IMR-90 (cell line): ENCODE data around the gene CERK. TPM values are rescaled to one million over a fixed set of nuclear protein-coding genes. Genes with fewer than 3 reads are reported as not detected.

Experiments used
- ATAC-seq: fragments of 200-7000 bp; cut with Tn5 transposase; 2 replicates; pipeline ENCODE4 v1.9.1; 2020; ENCODE audit warnings: low read depth, mild to moderate bottlenecking, moderate library complexity
- BruUV-seq: library from RNA; stranded (reverse); fragments of 400-500 nt; replicated peaks from 2 replicates; lab custom pipeline; 2021; lab: Mats Ljungman, UMichigan
- CTCF ChIA-PET: fragments of 300-600 bp; formaldehyde crosslinking; extraction: SDS; loops from one replicate; lab custom pipeline; 2021; ENCODE audit warnings: antibody characterized with exemption; lab: Yijun Ruan, JAX
- POLR2A ChIA-PET: fragments of 300-600 bp; sonication (Branson Sonifier 250); formaldehyde crosslinking; loops from one replicate; lab custom pipeline; 2022; ENCODE audit warnings: antibody characterized with exemption; ENCODE audit not compliant: unreplicated experiment; lab: Charles Lee
- DNase-seq: peaks from one replicate; pipeline ENCODE4 v3.0.0; 2013
- H2AFZ ChIP-seq: replicated peaks from 2 replicates; pipeline ENCODE3; 2013; ENCODE audit warnings: low read length, mild to moderate bottlenecking; ENCODE audit not compliant: poor library complexity
- H2AK5ac ChIP-seq: 2 replicates; pipeline ENCODE4 v1.6.1; 2013; ENCODE audit warnings: low read depth, low read length, inconsistent platforms
- H2AK9ac ChIP-seq: replicated peaks from 2 replicates; pipeline ENCODE3; 2013; ENCODE audit warnings: mild to moderate bottlenecking, low read depth, low read length, moderate library complexity; ENCODE audit not compliant: poor library complexity
- H2BK120ac ChIP-seq: 2 replicates; pipeline ENCODE4 v1.6.1; 2013; ENCODE audit warnings: low read depth, low read length, inconsistent platforms
- H2BK15ac ChIP-seq: 3 replicates; pipeline ENCODE4 v1.6.1; 2013; ENCODE audit warnings: low read depth, low read length, inconsistent platforms
- H2BK20ac ChIP-seq: 2 replicates; pipeline ENCODE4 v1.6.1; 2013; ENCODE audit warnings: low read depth, mild to moderate bottlenecking, inconsistent platforms, low read length, moderate library complexity
- H2BK5ac ChIP-seq: 2 replicates; pipeline ENCODE4 v1.6.1; 2013; ENCODE audit warnings: mild to moderate bottlenecking, low read depth, low read length, inconsistent platforms; ENCODE audit not compliant: poor library complexity, severe bottlenecking
- H3K14ac ChIP-seq: replicated peaks from 2 replicates; pipeline ENCODE4 v1.6.1; 2013; ENCODE audit warnings: low read depth, low read length, inconsistent platforms
- H3K18ac ChIP-seq: 2 replicates; pipeline ENCODE4 v1.6.1; 2013; ENCODE audit warnings: low read depth, low read length, control low read depth
- H3K23ac ChIP-seq: 2 replicates; pipeline ENCODE4 v1.6.1; 2013; ENCODE audit warnings: low read depth, low read length, inconsistent platforms
- H3K27ac ChIP-seq: 2 replicates; pipeline ENCODE4 v1.5.1; 2013; ENCODE audit warnings: mild to moderate bottlenecking, control low read depth, low read length; ENCODE audit not compliant: insufficient read depth
- H3K27me3 ChIP-seq: 2 replicates; pipeline ENCODE4 v1.6.1; 2013; ENCODE audit warnings: low read length; ENCODE audit not compliant: control insufficient read depth, insufficient read depth
- H3K36me3 ChIP-seq: 2 replicates; pipeline ENCODE4 v1.6.1; 2013; ENCODE audit warnings: low read length, mixed read lengths; ENCODE audit not compliant: control insufficient read depth, insufficient read depth
- H3K4ac ChIP-seq: 2 replicates; pipeline ENCODE4 v1.6.1; 2013; ENCODE audit warnings: low read depth, low read length, inconsistent platforms
- H3K4me1 ChIP-seq: 2 replicates; pipeline ENCODE4 v1.6.1; 2013; ENCODE audit warnings: low read length, mixed read lengths; ENCODE audit not compliant: control insufficient read depth, insufficient read depth
- H3K4me2 ChIP-seq: 2 replicates; pipeline ENCODE4 v1.6.1; 2013; ENCODE audit warnings: low read depth, mild to moderate bottlenecking, control low read depth, low read length, moderate library complexity
- H3K4me3 ChIP-seq: 2 replicates; pipeline ENCODE4 v1.5.1; 2013; ENCODE audit warnings: low read depth, mild to moderate bottlenecking, control low read depth, low read length, moderate library complexity; ENCODE audit not compliant: insufficient read depth
- H3K56ac ChIP-seq: 2 replicates; pipeline ENCODE4 v1.6.1; 2013; ENCODE audit warnings: low read length, inconsistent platforms; ENCODE audit not compliant: insufficient read depth; ENCODE audit errors: extremely low read depth
- H3K79me1 ChIP-seq, 2 experiments: 2 replicates each; pipeline ENCODE4 v1.6.1; 2013; ENCODE audit warnings: low read length in 2 of 2, inconsistent platforms in 1 of 2, low read depth in 1 of 2
- H3K9ac ChIP-seq: 2 replicates; pipeline ENCODE4 v1.6.1; 2013; ENCODE audit warnings: low read depth, low read length, control low read depth
- H3K9me1 ChIP-seq: 2 replicates; pipeline ENCODE4 v1.6.1; 2013; ENCODE audit warnings: low read length, inconsistent platforms; ENCODE audit not compliant: insufficient read depth
- H3K9me3 ChIP-seq: 2 replicates; pipeline ENCODE4 v1.6.1; 2013; ENCODE audit warnings: low read length; ENCODE audit not compliant: control insufficient read depth, insufficient read depth
- H4K20me1 ChIP-seq: 2 replicates; pipeline ENCODE4 v1.6.1; 2013; ENCODE audit warnings: low read length, inconsistent platforms; ENCODE audit not compliant: insufficient read depth
- H4K5ac ChIP-seq: 2 replicates; pipeline ENCODE4 v1.6.1; 2013; ENCODE audit warnings: mild to moderate bottlenecking, low read depth, low read length, control low read depth
- H4K8ac ChIP-seq, 2 experiments: 2 replicates each; pipeline ENCODE4 v1.6.1; 2013; ENCODE audit warnings: low read depth in 2 of 2, low read length in 2 of 2, control low read depth in 1 of 2, inconsistent platforms in 1 of 2
- H4K91ac ChIP-seq: 2 replicates; pipeline ENCODE4 v1.6.1; 2013; ENCODE audit warnings: low read depth, low read length, inconsistent platforms; ENCODE audit not compliant: insufficient read depth
- WGBS, 2 experiments: methylation state at CpG; one replicate each; pipeline versions ENCODE4 v1.1.5 to v1.1.7; 2013; ENCODE audit warnings: missing lambda C conversion rate in 2 of 2; ENCODE audit not compliant: insufficient read length in 1 of 2; ENCODE audit errors: extremely low coverage in 2 of 2; 5-methylcytosine and 5-hydroxymethylcytosine counted together
- dilution Hi-C: fragments of 300-500 bp; cut with HindIII; formaldehyde crosslinking; loops from one replicate; pipeline ENCODE4 v1.14.3; 2018; ENCODE audit warnings: low sequenced_read_pairs; ENCODE audit not compliant: unreplicated experiment
- in situ Hi-C: fragments of 300-500 bp; cut with MboI; formaldehyde crosslinking; loops from 3 replicates; pipeline ENCODE4 v1.14.3; 2019; ENCODE audit warnings: low sequenced_read_pairs, inconsistent platforms, mixed read lengths
- intact Hi-C: fragments of 100-400 bp; cut with micrococcal nuclease; formaldehyde crosslinking; loops from 2 replicates; pipeline ENCODE4 v1.10.0; 2022
- polyA plus RNA-seq, 3 experiments: library from polyadenylated mRNA; depleted of rRNA; stranded (reverse); fragments of >200 nt; gene quantifications; 2 replicates each; pipeline ENCODE4 v1.2.3, GENCODE V29; 2012; ENCODE audit warnings: low replicate concordance in 1 of 3
- total RNA-seq: library from RNA; depleted of rRNA; stranded (reverse); fragments of >200 nt; gene quantifications from 2 replicates; pipeline ENCODE4 v1.2.3, GENCODE V29; 2012
- TF ChIP-seq, protein P1 (sequence below): fragments of 150-350 bp; IDR thresholded peaks from 2 replicates; pipeline ENCODE4 v1.6.1; 2017; ENCODE audit warnings: mild to moderate bottlenecking, antibody characterized with exemption, low read length, low read depth

The CERK gene
- total and polyA plus RNA-seq, 2 of the 4 experiments (the other 2 are of a cell fraction) = 25.3 to 38.7 TPM

DNA sequence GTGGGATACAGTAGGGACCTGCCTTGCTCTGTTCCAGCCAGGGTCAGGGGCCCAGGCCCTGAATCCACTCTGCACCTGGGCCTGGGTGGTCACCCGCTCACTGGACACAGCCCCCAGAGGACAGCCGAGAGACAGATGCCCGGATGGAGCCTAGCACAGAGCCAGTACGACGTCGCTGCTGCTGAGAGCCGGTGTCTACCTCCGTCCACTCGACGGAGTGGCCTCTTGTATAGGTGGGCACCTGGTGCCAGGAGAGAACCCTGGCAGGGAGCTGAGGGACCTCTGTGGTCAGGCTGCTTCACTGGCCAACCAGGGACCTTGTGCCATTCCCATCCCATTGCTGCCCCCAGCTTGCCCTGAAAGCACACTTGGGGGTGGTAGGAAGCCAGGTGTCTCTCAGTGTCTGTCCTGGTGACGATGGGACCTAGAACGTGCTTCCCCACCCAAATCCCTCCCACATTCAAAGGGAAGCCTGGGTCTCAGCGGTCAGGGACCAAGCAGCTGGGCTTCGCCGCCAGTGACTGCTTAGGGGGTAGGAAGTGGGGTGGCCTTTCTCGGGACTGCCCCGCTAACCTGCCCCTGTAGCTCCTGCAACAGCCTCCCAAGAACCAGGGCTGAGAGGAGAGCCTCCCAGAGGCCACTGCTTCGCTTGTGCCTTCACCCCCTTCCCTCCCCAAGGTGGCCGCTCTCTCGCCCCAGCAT, 10.3 kb upstream of the CERK start:
- H4K20me1 ChIP-seq = no peaks in the 10 kb centered on the region
- H2BK20ac ChIP-seq = no peak overlapping the region
- H3K79me1 ChIP-seq = peaks cover 0 to 8% of the 10 kb centered on the region in 2 experiments; a peak in 1 of 4 replicates
- peak overlapping the region; percentile 0; the same call in 1 of the 2 replicates for H3K14ac ChIP-seq
- ATAC-seq (no peak), DNase-seq (no peak)
- H4K91ac ChIP-seq = peak overlapping the region; percentile 44
- no peak overlapping the region for H3K9ac ChIP-seq
- ChIA-PET CTCF (no interaction called here), POLR2A (no interaction called here)
- in situ Hi-C loops = no loop called here
- no peak overlapping the region for H3K4me3 ChIP-seq
- no peak overlapping the region; the same call in 2 of the 3 replicates for H2BK15ac ChIP-seq
- H3K9me1 ChIP-seq = peaks cover 25% of the 10 kb centered on the region
- H2AK5ac ChIP-seq = peak overlapping the region; percentile 58; the same call in 1 of the 2 replicates
- H3K27ac ChIP-seq = peak overlapping the region; percentile 52; the same call in 1 of the 2 replicates
- no peak overlapping the region for H3K18ac ChIP-seq
- H3K9me3 ChIP-seq = no peaks in the 10 kb centered on the region
- dilution Hi-C loops = no loop called here
- H3K23ac ChIP-seq = no peak overlapping the region
- peak overlapping the region; percentile 5 for H2AK9ac ChIP-seq
- H3K56ac ChIP-seq = no peak overlapping the region
- no peak overlapping the region; the same call in 1 of the 2 replicates for H4K5ac ChIP-seq
- no peaks in the 10 kb centered on the region for H3K27me3 ChIP-seq
- BruUV-seq = no TSS peak
- H2BK5ac ChIP-seq = no peak overlapping the region
- peaks cover 21% of the 10 kb centered on the region for H3K4me1 ChIP-seq
- H3K4ac ChIP-seq = peak overlapping the region; percentile 70
- no peak overlapping the region; a peak in 1 of 4 replicates for H4K8ac ChIP-seq
- peak overlapping the region; percentile 75; the same call in 1 of the 2 replicates for H2BK120ac ChIP-seq
- 84% methylated on average over 6 of the region's 20 CpGs; no CpG with 5 or more reads in 1 of the 2 experiments for WGBS, 2 experiments
- intact Hi-C loops = no loop called here
- peak overlapping the region; percentile 56 for H2AFZ ChIP-seq
- no peak overlapping the region for H3K4me2 ChIP-seq
- no peaks in the 10 kb centered on the region for H3K36me3 ChIP-seq
- TF ChIP-seq, protein P1, sequence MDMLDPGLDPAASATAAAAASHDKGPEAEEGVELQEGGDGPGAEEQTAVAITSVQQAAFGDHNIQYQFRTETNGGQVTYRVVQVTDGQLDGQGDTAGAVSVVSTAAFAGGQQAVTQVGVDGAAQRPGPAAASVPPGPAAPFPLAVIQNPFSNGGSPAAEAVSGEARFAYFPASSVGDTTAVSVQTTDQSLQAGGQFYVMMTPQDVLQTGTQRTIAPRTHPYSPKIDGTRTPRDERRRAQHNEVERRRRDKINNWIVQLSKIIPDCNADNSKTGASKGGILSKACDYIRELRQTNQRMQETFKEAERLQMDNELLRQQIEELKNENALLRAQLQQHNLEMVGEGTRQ = no peak
